Neural cell (in vitro differentiated cells): ENCODE results near the gene LRRC14B. TPM values are rescaled to one million over a fixed set of nuclear protein-coding genes. Genes with fewer than 3 reads are reported as not detected.

Source experiments
- H2AFZ ChIP-seq: fragments of 200-600, 300-800 bp; sonication (generic), shearing (Covaris generic); 2 replicates; pipeline ENCODE4 v1.6.0; 2014; ENCODE audit warnings: low read depth, mild to moderate bottlenecking, antibody characterized with exemption, low read length, moderate library complexity
- H3F3A ChIP-seq: fragments of 200-600 bp; shearing (Covaris generic); 2 replicates; pipeline ENCODE4 v1.6.1; 2016; ENCODE audit warnings: mild to moderate bottlenecking, moderate library complexity, mixed read lengths, antibody characterized with exemption, low read length; ENCODE audit not compliant: insufficient read depth, poor library complexity, severe bottlenecking
- H3K27ac ChIP-seq: fragments of 200-600, 300-800 bp; sonication (generic), shearing (Covaris generic); 2 replicates; pipeline ENCODE4 v1.5.1; 2014; ENCODE audit warnings: mild to moderate bottlenecking, low read length, moderate library complexity
- H3K27me3 ChIP-seq: fragments of 300-800, 200-600 bp; sonication (generic), shearing (Covaris generic); 2 replicates; pipeline ENCODE4 v1.6.0; 2014; ENCODE audit warnings: mild to moderate bottlenecking, low read depth, low read length, moderate library complexity; ENCODE audit not compliant: insufficient read depth
- H3K36me3 ChIP-seq: fragments of 300-800, 200-600 bp; sonication (generic), shearing (Covaris generic); 2 replicates; pipeline ENCODE4 v1.5.1; 2014; ENCODE audit warnings: mild to moderate bottlenecking, antibody characterized with exemption, low read length, moderate library complexity; ENCODE audit not compliant: insufficient read depth
- H3K4me2 ChIP-seq: fragments of 300-800, 200-600 bp; sonication (generic), shearing (Covaris generic); 2 replicates; pipeline ENCODE4 v1.6.0; 2014; ENCODE audit warnings: mild to moderate bottlenecking, low read length
- H3K4me3 ChIP-seq: fragments of 300-800, 200-600 bp; sonication (generic), shearing (Covaris generic); 2 replicates; pipeline ENCODE4 v1.5.1; 2014; ENCODE audit warnings: mild to moderate bottlenecking, low read length, moderate library complexity
- H3K79me2 ChIP-seq: fragments of 200-600 bp; shearing (Covaris generic); replicated peaks from 2 replicates; pipeline ENCODE4 v1.6.0; 2014; ENCODE audit warnings: mild to moderate bottlenecking, low read length, moderate library complexity; ENCODE audit not compliant: insufficient read depth
- H3K9ac ChIP-seq: fragments of 300-800, 200-600 bp; sonication (generic), shearing (Covaris generic); 2 replicates; pipeline ENCODE4 v1.6.1; 2016; ENCODE audit warnings: mild to moderate bottlenecking, low read length, mixed read lengths
- H3K9me2 ChIP-seq: fragments of 200-600 bp; shearing (Covaris generic); 2 replicates; pipeline ENCODE4 v1.6.1; 2016; ENCODE audit warnings: mild to moderate bottlenecking, low read length, mixed read lengths; ENCODE audit not compliant: insufficient read depth
- H3K9me3 ChIP-seq: fragments of 200-600, 300-800 bp; sonication (generic), shearing (Covaris generic); 2 replicates; pipeline ENCODE4 v1.6.1; 2016; ENCODE audit warnings: mild to moderate bottlenecking, mixed run types, low read length, moderate library complexity, mixed read lengths
- H4K20me1 ChIP-seq: fragments of 200-600 bp; shearing (Covaris generic); 2 replicates; pipeline ENCODE4 v1.6.1; 2016; ENCODE audit warnings: mild to moderate bottlenecking, mixed run types; ENCODE audit not compliant: insufficient read depth
- EP300 ChIP-seq: fragments of 450-650 bp; conservative IDR thresholded peaks from 2 replicates; pipeline ENCODE4 v1.6.1; 2014; ENCODE audit warnings: antibody characterized with exemption, mild to moderate bottlenecking, moderate library complexity; ENCODE audit not compliant: poor library complexity, severe bottlenecking
- EZH2 ChIP-seq: fragments of 200-600, 300-800 bp; shearing (Covaris generic), sonication (generic); IDR thresholded peaks from 2 replicates; pipeline ENCODE4 v1.6.1; 2014; ENCODE audit warnings: antibody characterized with exemption, low read length, borderline replicate concordance, mild to moderate bottlenecking; ENCODE audit not compliant: insufficient read depth, poor library complexity, severe bottlenecking
- MXI1 ChIP-seq: fragments of 450-650 bp; conservative IDR thresholded peaks from 2 replicates; pipeline ENCODE4 v1.6.1; 2014; ENCODE audit warnings: antibody characterized with exemption, mild to moderate bottlenecking; ENCODE audit not compliant: poor library complexity, severe bottlenecking
- POLR2AphosphoS5 ChIP-seq: IDR thresholded peaks from 2 replicates; pipeline ENCODE4 v1.6.1; 2012
- RAD21 ChIP-seq: fragments of 450-650 bp; conservative IDR thresholded peaks from 2 replicates; pipeline ENCODE4 v1.6.1; 2014; ENCODE audit warnings: antibody characterized with exemption, mild to moderate bottlenecking, moderate library complexity
- SMC3 ChIP-seq: fragments of 450-650 bp; conservative IDR thresholded peaks from 2 replicates; pipeline ENCODE4 v1.6.1; 2014; ENCODE audit warnings: antibody characterized with exemption, mild to moderate bottlenecking, moderate library complexity; ENCODE audit not compliant: poor library complexity
- TAF1 ChIP-seq: IDR thresholded peaks from 2 replicates; pipeline ENCODE4 v1.6.1; 2012; ENCODE audit warnings: low read depth
- polyA plus RNA-seq: library from polyadenylated mRNA; depleted of rRNA; stranded (reverse); fragments of >200 nt; gene quantifications from 2 replicates; pipeline ENCODE4 v1.2.3, GENCODE V29; 2014
- TF ChIP-seq, protein P1 (sequence below): IDR thresholded peaks from 2 replicates; pipeline ENCODE4 v1.6.1; 2012; ENCODE audit warnings: borderline replicate concordance
- TF ChIP-seq, protein P2 (sequence below): fragments of 450-650 bp; IDR thresholded peaks from 2 replicates; pipeline ENCODE4 v1.5.1; 2014; ENCODE audit warnings: antibody characterized with exemption, mild to moderate bottlenecking, moderate library complexity; ENCODE audit not compliant: poor library complexity, severe bottlenecking

Gene LRRC14B
- polyA plus RNA-seq, 1 donor from 2014 or later = not detected

DNA sequence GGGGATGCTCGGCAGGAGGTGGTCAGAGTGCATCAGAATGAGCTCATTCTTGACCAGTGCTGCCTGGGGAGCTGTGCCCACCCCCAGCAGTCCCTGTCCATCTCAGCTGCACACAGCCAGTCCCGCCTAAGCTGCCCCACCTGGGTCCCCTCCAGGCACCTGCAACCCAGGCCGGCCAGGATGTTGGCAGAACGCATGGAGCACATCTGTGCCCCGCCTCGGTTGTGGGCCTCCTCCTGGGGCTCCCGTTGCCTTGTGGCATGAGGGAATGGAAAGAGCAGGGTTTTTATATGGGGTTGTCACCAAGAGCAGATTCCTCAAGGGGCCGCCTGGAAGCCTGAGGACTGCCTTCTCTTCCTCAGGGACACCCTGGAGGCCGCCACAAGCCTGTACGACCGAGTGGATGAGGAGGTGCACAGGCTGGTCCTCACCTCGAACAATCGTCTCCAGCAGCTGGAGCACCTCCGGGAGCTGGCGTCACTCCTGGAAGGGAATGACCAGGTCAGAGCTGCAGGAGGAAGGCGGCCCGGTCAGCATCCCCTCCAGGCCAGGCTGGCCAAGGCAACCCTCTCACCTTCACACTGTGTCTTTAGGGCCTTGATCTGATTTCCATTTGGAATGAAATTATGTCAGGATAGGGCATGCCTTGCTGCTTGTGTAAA is 34.8 kb upstream of the LRRC14B start:
- Histone ChIP-seq H3K4me3 (no peak overlapping the region), H3K9me2 (no peaks in the 10 kb centered on the region), H3F3A (no peaks in the 10 kb centered on the region), H3K36me3 (no peaks in the 10 kb centered on the region), H3K4me2 (no peak overlapping the region), H3K27me3 (no peaks in the 10 kb centered on the region), H2AFZ (no peak overlapping the region), H4K20me1 (no peaks in the 10 kb centered on the region), H3K79me2 (no peaks in the 10 kb centered on the region), H3K9me3 (no peaks in the 10 kb centered on the region), H3K27ac (no peak overlapping the region), H3K9ac (no peak overlapping the region)
- TF ChIP-seq EP300 (no peak), EZH2 (no peak), RAD21 (no peak), POLR2AphosphoS5 (no peak), MXI1 (no peak), SMC3 (no peak), TAF1 (no peak)
- TF ChIP-seq, protein P1, sequence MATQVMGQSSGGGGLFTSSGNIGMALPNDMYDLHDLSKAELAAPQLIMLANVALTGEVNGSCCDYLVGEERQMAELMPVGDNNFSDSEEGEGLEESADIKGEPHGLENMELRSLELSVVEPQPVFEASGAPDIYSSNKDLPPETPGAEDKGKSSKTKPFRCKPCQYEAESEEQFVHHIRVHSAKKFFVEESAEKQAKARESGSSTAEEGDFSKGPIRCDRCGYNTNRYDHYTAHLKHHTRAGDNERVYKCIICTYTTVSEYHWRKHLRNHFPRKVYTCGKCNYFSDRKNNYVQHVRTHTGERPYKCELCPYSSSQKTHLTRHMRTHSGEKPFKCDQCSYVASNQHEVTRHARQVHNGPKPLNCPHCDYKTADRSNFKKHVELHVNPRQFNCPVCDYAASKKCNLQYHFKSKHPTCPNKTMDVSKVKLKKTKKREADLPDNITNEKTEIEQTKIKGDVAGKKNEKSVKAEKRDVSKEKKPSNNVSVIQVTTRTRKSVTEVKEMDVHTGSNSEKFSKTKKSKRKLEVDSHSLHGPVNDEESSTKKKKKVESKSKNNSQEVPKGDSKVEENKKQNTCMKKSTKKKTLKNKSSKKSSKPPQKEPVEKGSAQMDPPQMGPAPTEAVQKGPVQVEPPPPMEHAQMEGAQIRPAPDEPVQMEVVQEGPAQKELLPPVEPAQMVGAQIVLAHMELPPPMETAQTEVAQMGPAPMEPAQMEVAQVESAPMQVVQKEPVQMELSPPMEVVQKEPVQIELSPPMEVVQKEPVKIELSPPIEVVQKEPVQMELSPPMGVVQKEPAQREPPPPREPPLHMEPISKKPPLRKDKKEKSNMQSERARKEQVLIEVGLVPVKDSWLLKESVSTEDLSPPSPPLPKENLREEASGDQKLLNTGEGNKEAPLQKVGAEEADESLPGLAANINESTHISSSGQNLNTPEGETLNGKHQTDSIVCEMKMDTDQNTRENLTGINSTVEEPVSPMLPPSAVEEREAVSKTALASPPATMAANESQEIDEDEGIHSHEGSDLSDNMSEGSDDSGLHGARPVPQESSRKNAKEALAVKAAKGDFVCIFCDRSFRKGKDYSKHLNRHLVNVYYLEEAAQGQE = no peak
- TF ChIP-seq, protein P2, sequence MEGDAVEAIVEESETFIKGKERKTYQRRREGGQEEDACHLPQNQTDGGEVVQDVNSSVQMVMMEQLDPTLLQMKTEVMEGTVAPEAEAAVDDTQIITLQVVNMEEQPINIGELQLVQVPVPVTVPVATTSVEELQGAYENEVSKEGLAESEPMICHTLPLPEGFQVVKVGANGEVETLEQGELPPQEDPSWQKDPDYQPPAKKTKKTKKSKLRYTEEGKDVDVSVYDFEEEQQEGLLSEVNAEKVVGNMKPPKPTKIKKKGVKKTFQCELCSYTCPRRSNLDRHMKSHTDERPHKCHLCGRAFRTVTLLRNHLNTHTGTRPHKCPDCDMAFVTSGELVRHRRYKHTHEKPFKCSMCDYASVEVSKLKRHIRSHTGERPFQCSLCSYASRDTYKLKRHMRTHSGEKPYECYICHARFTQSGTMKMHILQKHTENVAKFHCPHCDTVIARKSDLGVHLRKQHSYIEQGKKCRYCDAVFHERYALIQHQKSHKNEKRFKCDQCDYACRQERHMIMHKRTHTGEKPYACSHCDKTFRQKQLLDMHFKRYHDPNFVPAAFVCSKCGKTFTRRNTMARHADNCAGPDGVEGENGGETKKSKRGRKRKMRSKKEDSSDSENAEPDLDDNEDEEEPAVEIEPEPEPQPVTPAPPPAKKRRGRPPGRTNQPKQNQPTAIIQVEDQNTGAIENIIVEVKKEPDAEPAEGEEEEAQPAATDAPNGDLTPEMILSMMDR = no peak

DNA sequence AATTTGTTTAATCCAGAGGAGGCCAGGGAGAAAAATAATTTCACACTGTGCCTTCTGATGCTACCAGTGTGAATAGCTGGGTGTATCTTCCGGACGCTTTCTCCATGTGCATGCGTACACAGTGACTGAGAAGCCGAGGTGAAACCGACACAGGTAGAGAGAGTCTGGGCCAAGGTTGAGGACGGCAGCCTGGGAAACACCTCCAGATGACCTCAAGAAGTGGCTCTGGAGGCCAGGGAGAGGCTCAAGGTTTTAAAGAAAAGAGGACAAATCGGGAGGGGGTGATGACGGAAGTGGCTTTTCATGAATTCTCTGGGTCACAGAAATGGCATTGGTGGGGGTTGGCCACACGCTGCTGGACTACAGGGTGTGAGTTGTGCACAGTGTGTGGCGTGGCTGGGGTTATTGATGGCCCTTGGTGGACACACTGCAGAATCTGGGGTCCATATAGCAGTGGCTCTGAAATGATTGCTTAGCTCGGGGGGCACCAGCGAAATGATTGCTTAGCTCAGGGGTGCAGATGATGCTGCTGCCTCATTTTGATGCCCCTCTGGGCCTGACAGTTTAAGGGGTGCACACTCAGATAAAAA is 34.1 kb upstream of the LRRC14B start:
- Histone ChIP-seq H4K20me1 (no peaks in the 10 kb centered on the region), H3K27me3 (no peaks in the 10 kb centered on the region), H3K27ac (no peak overlapping the region), H2AFZ (no peak overlapping the region), H3K36me3 (no peaks in the 10 kb centered on the region), H3K9ac (no peak overlapping the region), H3K4me3 (no peak overlapping the region), H3K4me2 (no peak overlapping the region), H3K79me2 (no peaks in the 10 kb centered on the region), H3F3A (no peaks in the 10 kb centered on the region), H3K9me3 (no peaks in the 10 kb centered on the region), H3K9me2 (no peaks in the 10 kb centered on the region)
- no peak for TF ChIP-seq TAF1
- TF ChIP-seq POLR2AphosphoS5 = no peak
- TF ChIP-seq, protein P2 = no peak
- no peak for TF ChIP-seq RAD21
- no peak for TF ChIP-seq SMC3
- TF ChIP-seq, protein P1 = no peak
- no peak for TF ChIP-seq MXI1
- TF ChIP-seq EZH2 = no peak
- no peak for TF ChIP-seq EP300
